Measurements from ENCODE around the gene C12orf76. TPM values are rescaled to one million over a fixed set of nuclear protein-coding genes. Genes with fewer than 3 reads are reported as not detected.
A peak's percentile ranks its signal among the peaks of the same experiment; 100 is the strongest.

The C12orf76 gene
- total and polyA plus RNA-seq, 10 of the 15 experiments (the other 5 are each of a cell fraction or from before 2014, with no cell fraction given) = 3.6 to 20.4 (median 10.7) TPM

DNA sequence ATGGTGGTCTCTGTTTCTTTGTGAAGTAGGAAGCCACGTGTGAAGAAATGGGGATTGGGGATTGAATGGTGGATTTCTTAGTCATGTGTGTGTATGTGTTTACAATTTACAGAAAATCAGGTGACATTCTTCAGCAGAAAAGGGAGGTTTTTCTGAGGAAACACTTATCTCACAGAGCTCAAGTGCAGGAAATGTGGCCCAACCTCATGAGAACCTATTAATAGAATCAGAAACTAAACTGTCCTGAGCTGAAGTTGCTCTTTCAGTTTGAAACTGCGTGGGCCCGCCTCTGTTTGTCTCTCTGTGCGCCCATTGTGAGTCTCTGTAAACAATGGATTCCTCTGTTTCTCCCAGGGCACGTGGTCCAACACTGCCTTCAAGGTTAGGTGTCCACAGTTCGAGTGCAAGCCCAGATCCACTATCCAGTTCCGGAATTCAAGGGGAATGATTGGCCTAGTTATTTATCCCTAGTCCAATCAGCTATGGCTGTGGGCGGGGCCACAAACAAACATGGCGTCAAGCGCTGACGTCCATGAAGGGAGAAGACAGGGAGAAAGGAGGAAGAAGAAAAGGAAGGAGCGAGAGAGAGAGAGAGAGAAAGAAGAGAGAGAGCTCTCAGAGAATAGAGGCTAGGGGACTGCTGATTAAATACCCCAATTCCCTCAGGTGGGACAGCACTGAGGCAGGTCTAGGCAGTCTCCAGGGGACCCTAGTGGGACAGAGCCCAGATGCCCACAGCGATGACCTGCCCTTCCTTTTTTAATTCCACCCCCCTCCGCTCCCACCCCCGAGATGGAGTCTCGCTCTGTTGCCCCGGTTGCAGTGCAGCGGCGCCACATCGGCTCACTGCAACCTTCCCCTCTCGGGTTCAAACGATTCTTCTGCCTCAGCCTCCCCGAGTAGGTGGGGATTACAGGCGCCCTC lies 31.4 kb upstream of the C12orf76 start (continued):
- TF ChIP-seq, protein P1, sequence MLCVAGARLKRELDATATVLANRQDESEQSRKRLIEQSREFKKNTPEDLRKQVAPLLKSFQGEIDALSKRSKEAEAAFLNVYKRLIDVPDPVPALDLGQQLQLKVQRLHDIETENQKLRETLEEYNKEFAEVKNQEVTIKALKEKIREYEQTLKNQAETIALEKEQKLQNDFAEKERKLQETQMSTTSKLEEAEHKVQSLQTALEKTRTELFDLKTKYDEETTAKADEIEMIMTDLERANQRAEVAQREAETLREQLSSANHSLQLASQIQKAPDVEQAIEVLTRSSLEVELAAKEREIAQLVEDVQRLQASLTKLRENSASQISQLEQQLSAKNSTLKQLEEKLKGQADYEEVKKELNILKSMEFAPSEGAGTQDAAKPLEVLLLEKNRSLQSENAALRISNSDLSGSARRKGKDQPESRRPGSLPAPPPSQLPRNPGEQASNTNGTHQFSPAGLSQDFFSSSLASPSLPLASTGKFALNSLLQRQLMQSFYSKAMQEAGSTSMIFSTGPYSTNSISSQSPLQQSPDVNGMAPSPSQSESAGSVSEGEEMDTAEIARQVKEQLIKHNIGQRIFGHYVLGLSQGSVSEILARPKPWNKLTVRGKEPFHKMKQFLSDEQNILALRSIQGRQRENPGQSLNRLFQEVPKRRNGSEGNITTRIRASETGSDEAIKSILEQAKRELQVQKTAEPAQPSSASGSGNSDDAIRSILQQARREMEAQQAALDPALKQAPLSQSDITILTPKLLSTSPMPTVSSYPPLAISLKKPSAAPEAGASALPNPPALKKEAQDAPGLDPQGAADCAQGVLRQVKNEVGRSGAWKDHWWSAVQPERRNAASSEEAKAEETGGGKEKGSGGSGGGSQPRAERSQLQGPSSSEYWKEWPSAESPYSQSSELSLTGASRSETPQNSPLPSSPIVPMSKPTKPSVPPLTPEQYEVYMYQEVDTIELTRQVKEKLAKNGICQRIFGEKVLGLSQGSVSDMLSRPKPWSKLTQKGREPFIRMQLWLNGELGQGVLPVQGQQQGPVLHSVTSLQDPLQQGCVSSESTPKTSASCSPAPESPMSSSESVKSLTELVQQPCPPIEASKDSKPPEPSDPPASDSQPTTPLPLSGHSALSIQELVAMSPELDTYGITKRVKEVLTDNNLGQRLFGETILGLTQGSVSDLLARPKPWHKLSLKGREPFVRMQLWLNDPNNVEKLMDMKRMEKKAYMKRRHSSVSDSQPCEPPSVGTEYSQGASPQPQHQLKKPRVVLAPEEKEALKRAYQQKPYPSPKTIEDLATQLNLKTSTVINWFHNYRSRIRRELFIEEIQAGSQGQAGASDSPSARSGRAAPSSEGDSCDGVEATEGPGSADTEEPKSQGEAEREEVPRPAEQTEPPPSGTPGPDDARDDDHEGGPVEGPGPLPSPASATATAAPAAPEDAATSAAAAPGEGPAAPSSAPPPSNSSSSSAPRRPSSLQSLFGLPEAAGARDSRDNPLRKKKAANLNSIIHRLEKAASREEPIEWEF (IDR thresholded peaks at IDR 0.05; ENCODE audit: insufficient replicate concordance, low read depth, low read length) = no peak
- TF ChIP-seq MYB (IDR thresholded peaks at IDR 0.05; ENCODE audit: borderline replicate concordance, low read depth, low read length) (no peak), CREB1 (IDR thresholded peaks at IDR 0.05; ENCODE audit: low read depth) (peak; percentile 57; the same call in 1 of the 2 replicates), MEF2A (IDR thresholded peaks at IDR 0.05; ENCODE audit: insufficient read depth, low read depth, low read length) (peak; percentile 96), ZSCAN29 (IDR thresholded peaks at IDR 0.05) (no peak), HDAC6 (IDR thresholded peaks at IDR 0.05; ENCODE audit: unreplicated experiment) (no peak), ETV6 (conservative IDR thresholded peaks at IDR 0.05 in 1 of 2, IDR thresholded peaks at IDR 0.05 in 1 of 2; ENCODE audit: borderline replicate concordance in 1 of 2, low read depth in 1 of 2) (peak in 1 of 2 experiments; percentile 66; a peak in 2 of 4 replicates), IKZF2 (IDR thresholded peaks at IDR 0.05) (peak; percentile 56 to 76; a peak in 3 of 4 replicates), SMARCA5 (IDR thresholded peaks at IDR 0.05) (0 out of 2 replicates have a peak, but pooled peaks have one; percentile 49), WRNIP1 (IDR thresholded peaks at IDR 0.05; ENCODE audit: borderline replicate concordance, low read depth, low read length) (no peak), CEBPB (IDR thresholded peaks at IDR 0.05; ENCODE audit: borderline replicate concordance in 1 of 2, low read depth in 2 of 2, low read length in 2 of 2) (no peak), MTA3 (IDR thresholded peaks at IDR 0.05; ENCODE audit: borderline replicate concordance, low read length) (no peak; the same call in 1 of the 2 replicates), TBL1XR1 (IDR thresholded peaks at IDR 0.05; ENCODE audit: low read depth, low read length) (no peak), ZNF217 (IDR thresholded peaks at IDR 0.05) (no peak), POLR2AphosphoS5 (IDR thresholded peaks at IDR 0.05; ENCODE audit: low read length) (peak; percentile 67), NR2C1 (IDR thresholded peaks at IDR 0.05) (0 out of 2 replicates have a peak, but pooled peaks have one; percentile 39), MTA2 (IDR thresholded peaks at IDR 0.05; ENCODE audit: low read depth) (peak; percentile 24; the same call in 1 of the 2 replicates), MXI1 (IDR thresholded peaks at IDR 0.05; ENCODE audit: low read depth, low read length) (no peak), POU2F2 (IDR thresholded peaks at IDR 0.05; ENCODE audit: borderline replicate concordance, low read depth, low read length) (peak; percentile 59; the same call in 1 of the 3 replicates)
- TF ChIP-seq, protein P2, sequence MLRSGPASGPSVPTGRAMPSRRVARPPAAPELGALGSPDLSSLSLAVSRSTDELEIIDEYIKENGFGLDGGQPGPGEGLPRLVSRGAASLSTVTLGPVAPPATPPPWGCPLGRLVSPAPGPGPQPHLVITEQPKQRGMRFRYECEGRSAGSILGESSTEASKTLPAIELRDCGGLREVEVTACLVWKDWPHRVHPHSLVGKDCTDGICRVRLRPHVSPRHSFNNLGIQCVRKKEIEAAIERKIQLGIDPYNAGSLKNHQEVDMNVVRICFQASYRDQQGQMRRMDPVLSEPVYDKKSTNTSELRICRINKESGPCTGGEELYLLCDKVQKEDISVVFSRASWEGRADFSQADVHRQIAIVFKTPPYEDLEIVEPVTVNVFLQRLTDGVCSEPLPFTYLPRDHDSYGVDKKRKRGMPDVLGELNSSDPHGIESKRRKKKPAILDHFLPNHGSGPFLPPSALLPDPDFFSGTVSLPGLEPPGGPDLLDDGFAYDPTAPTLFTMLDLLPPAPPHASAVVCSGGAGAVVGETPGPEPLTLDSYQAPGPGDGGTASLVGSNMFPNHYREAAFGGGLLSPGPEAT (IDR thresholded peaks at IDR 0.05; ENCODE audit: low read depth) = peak; percentile 50

All from GM12878 (cell line).